ENCODE measurements around the gene TNFRSF4.

The TNFRSF4 gene

DNA sequence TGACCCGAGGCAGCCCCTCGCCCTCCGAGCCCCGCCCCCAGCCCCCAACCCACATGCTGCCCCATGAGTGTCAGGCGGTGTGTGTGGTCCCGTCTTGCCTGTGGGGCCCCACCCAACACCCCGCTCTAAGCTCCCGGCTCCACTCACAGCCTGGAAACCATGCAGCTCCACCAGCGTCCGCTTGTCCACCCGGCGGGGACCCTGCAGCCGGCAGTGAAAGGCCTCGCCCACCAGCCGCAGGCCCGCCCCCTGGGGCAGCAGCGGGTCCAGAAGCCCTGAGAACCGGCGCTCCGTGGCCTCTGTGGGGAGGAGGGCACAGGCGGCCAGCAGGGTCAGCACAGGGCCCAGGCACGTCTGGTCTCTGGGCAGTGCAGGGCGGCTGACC lies 29.8 kb upstream of the TNFRSF4 start:
- no peak for DNase-seq (ENCODE audit: low read depth in 1 of 2, low spot score in 1 of 2)
- Histone ChIP-seq H3K27ac (replicated peaks) (no peak overlapping the region), H3K27me3 (ENCODE audit: insufficient read depth, poor library complexity, severe bottlenecking) (peaks cover 10% of the 10 kb centered on the region), H3K4me3 (replicated peaks; ENCODE audit: insufficient read depth, low read length) (no peak overlapping the region)
- TF ChIP-seq, protein P1, sequence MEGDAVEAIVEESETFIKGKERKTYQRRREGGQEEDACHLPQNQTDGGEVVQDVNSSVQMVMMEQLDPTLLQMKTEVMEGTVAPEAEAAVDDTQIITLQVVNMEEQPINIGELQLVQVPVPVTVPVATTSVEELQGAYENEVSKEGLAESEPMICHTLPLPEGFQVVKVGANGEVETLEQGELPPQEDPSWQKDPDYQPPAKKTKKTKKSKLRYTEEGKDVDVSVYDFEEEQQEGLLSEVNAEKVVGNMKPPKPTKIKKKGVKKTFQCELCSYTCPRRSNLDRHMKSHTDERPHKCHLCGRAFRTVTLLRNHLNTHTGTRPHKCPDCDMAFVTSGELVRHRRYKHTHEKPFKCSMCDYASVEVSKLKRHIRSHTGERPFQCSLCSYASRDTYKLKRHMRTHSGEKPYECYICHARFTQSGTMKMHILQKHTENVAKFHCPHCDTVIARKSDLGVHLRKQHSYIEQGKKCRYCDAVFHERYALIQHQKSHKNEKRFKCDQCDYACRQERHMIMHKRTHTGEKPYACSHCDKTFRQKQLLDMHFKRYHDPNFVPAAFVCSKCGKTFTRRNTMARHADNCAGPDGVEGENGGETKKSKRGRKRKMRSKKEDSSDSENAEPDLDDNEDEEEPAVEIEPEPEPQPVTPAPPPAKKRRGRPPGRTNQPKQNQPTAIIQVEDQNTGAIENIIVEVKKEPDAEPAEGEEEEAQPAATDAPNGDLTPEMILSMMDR (IDR thresholded peaks at IDR 0.05; ENCODE audit: insufficient read depth, low read length), result no peak
- TF ChIP-seq GABPA (IDR thresholded peaks at IDR 0.05; ENCODE audit: low read depth), result no peak
- no peak for TF ChIP-seq POLR2AphosphoS5 (IDR thresholded peaks at IDR 0.05; ENCODE audit: low read depth)
- TF ChIP-seq, protein P2, sequence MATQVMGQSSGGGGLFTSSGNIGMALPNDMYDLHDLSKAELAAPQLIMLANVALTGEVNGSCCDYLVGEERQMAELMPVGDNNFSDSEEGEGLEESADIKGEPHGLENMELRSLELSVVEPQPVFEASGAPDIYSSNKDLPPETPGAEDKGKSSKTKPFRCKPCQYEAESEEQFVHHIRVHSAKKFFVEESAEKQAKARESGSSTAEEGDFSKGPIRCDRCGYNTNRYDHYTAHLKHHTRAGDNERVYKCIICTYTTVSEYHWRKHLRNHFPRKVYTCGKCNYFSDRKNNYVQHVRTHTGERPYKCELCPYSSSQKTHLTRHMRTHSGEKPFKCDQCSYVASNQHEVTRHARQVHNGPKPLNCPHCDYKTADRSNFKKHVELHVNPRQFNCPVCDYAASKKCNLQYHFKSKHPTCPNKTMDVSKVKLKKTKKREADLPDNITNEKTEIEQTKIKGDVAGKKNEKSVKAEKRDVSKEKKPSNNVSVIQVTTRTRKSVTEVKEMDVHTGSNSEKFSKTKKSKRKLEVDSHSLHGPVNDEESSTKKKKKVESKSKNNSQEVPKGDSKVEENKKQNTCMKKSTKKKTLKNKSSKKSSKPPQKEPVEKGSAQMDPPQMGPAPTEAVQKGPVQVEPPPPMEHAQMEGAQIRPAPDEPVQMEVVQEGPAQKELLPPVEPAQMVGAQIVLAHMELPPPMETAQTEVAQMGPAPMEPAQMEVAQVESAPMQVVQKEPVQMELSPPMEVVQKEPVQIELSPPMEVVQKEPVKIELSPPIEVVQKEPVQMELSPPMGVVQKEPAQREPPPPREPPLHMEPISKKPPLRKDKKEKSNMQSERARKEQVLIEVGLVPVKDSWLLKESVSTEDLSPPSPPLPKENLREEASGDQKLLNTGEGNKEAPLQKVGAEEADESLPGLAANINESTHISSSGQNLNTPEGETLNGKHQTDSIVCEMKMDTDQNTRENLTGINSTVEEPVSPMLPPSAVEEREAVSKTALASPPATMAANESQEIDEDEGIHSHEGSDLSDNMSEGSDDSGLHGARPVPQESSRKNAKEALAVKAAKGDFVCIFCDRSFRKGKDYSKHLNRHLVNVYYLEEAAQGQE (IDR thresholded peaks at IDR 0.05; ENCODE audit: insufficient replicate concordance, low read depth), result no peak
- TF ChIP-seq SPI1 (IDR thresholded peaks at IDR 0.05; ENCODE audit: borderline replicate concordance, low read depth), result no peak

DNA sequence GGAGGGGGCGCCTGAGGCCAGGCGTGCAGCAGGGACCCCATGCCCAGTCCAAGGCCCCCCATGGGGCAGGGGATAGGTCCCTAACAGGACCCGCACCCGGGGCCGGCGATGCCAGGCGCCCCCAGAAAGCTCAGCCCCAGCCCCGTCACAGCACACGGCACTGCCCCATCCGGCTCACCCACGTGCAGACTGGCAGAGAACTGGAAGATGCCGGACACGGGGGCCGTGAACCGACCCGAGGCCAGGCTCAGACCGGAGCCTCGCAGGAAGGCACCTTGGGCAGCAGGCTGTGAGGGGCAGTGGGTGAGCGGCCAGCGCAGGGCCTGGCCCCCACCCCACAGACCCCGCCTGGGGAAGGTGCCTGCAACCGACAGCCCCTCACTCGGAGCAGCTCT lies 29.3 kb upstream of the TNFRSF4 start:
- Histone ChIP-seq H3K27me3 (ENCODE audit: insufficient read depth, poor library complexity, severe bottlenecking) (peaks cover 15% of the 10 kb centered on the region), H3K4me3 (replicated peaks; ENCODE audit: insufficient read depth, low read length) (no peak overlapping the region), H3K27ac (replicated peaks) (no peak overlapping the region)
- no peak for TF ChIP-seq GABPA (IDR thresholded peaks at IDR 0.05; ENCODE audit: low read depth)
- TF ChIP-seq, protein P1 (IDR thresholded peaks at IDR 0.05; ENCODE audit: insufficient read depth, low read length), result no peak
- TF ChIP-seq SPI1 (IDR thresholded peaks at IDR 0.05; ENCODE audit: borderline replicate concordance, low read depth), result no peak
- TF ChIP-seq, protein P2 (IDR thresholded peaks at IDR 0.05; ENCODE audit: insufficient replicate concordance, low read depth), result no peak
- TF ChIP-seq POLR2AphosphoS5 (IDR thresholded peaks at IDR 0.05; ENCODE audit: low read depth), result no peak
- DNase-seq (ENCODE audit: low read depth in 1 of 2, low spot score in 1 of 2), result no peak

DNA sequence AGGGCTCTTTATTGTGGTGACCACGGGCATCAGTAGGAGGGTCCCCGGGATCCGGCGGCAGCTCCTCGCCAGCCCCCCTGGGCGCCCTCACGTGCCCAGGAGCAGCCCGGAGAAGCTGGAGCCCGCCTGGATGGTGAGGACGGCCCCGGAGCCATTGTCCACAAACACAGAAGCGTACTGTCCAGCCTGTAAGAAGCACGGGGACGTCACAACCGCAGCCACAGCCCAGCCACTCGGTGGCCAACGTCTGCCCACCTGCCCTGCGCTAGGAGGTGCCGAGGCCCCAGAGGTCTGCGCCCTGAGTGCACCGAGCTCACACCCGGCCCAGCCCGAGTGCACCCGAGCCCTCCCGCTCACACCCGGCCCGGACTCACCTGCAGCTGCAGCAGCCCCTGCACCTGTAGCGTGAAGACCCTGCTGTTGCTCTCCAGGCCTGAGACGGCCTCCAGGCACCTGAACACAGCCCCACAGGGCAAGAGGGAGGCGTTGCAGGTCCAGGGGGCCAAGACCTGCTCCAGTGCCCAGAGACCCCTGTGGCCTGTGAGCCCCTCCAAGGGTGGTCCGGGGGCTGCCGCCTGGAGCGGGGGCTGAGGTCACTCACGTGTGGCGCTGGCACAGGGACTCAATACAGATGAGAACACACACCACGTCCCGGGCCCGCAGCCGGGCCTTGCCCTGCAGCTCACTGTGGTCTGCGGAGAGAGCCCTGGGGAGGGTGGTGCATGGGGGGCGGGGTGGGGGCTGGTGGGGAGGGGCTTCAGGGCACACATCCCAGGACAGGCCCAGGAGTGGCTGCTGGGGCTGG lies 28.7 kb upstream of the TNFRSF4 start:
- TF ChIP-seq SPI1 (IDR thresholded peaks at IDR 0.05; ENCODE audit: borderline replicate concordance, low read depth) (no peak), POLR2AphosphoS5 (IDR thresholded peaks at IDR 0.05; ENCODE audit: low read depth) (no peak), GABPA (IDR thresholded peaks at IDR 0.05; ENCODE audit: low read depth) (no peak)
- TF ChIP-seq, protein P1 (IDR thresholded peaks at IDR 0.05; ENCODE audit: insufficient read depth, low read length), result no peak
- TF ChIP-seq, protein P2 (IDR thresholded peaks at IDR 0.05; ENCODE audit: insufficient replicate concordance, low read depth), result no peak
- Histone ChIP-seq H3K4me3 (replicated peaks; ENCODE audit: insufficient read depth, low read length) (no peak overlapping the region), H3K27ac (replicated peaks) (no peak overlapping the region), H3K27me3 (ENCODE audit: insufficient read depth, poor library complexity, severe bottlenecking) (peaks cover 21% of the 10 kb centered on the region)
- no peak for DNase-seq (ENCODE audit: low read depth in 1 of 2, low spot score in 1 of 2)

Data from HL-60 (cell line).